Posterior cingulate gyrus (tissue), 11 donors: ENCODE data around the gene CELSR1.
A peak's percentile ranks its signal among the peaks of the same experiment; 100 is the strongest.
"Not testable (repeated sequence)": the region's sequence is repeated elsewhere in the genome, so short reads cannot be mapped to it uniquely, and the experiment has no call there.

Experiments
- DNase-seq, 10 donors: peaks; one replicate each; pipeline versions ENCODE4 v3.0.0 to v3.0.0-alpha.2; 2020 to 2021; ENCODE audit warnings: mixed read lengths in 3 of 10
- intact Hi-C: fragments of 100-400 bp; cut with DNase I; formaldehyde crosslinking; loops from one replicate; pipeline ENCODE4 v1.15.1; 2023

Gene CELSR1

GRCh38 chr22:46471901-46472721, 65.3 kb downstream of the CELSR1 start:
- intact Hi-C loops, result no loop called here
- DNase-seq, result peak in 3 of 10 donors; percentile 42 to 68 (median 67)

GRCh38 chr22:46471330-46471729, 66.1 kb downstream of the CELSR1 start:
- DNase-seq, result peak in 2 of 10 donors; percentile 4 to 16

GRCh38 chr22:46469711-46470110, 67.7 kb downstream of the CELSR1 start:
- intact Hi-C loops, result no loop called here
- no peak for DNase-seq

More at GRCh38 chr22:46471330-46471729, 66.1 kb downstream of the CELSR1 start:
- intact Hi-C loops, result not testable (repeated sequence)

GRCh38 chr22:46467006-46467405, 70.4 kb downstream of the CELSR1 start:
- no peak for DNase-seq
- intact Hi-C loops, result no loop called here

GRCh38 chr22:46466255-46466676, 71.2 kb downstream of the CELSR1 start:
- no peak for DNase-seq
- intact Hi-C loops, result no loop called here

- peak in 2 of 10 donors; percentile 45 to 51 for DNase-seq
- intact Hi-C loops, result no loop called here
These were observed 71.6 kb downstream of the CELSR1 start for GRCh38 chr22:46465793-46466192.

GRCh38 chr22:46465345-46465720, 72.1 kb downstream of the CELSR1 start:
- intact Hi-C loops, result no loop called here
- DNase-seq, result peak in 1 of 10 donors; percentile 74

- DNase-seq, result peak in 2 of 10 donors; percentile 22 to 62
- intact Hi-C loops, result no loop called here
These were observed 72.6 kb downstream of the CELSR1 start for GRCh38 chr22:46464701-46465344.

GRCh38 chr22:46464296-46464695, 73.1 kb downstream of the CELSR1 start:
- peak in 2 of 10 donors; percentile 40 to 52 for DNase-seq
- intact Hi-C loops, result no loop called here

- intact Hi-C loops, result no loop called here
- peak in 2 of 10 donors; percentile 69 to 80 for DNase-seq
These were observed 73.8 kb downstream of the CELSR1 start for GRCh38 chr22:46463435-46464227.

GRCh38 chr22:46462726-46463371, 74.6 kb downstream of the CELSR1 start:
- intact Hi-C loops, result no loop called here
- peak in 1 of 10 donors; percentile 43 for DNase-seq

GRCh38 chr22:46461566-46462180, 75.7 kb downstream of the CELSR1 start:
- peak in 2 of 10 donors; percentile 50 to 54 for DNase-seq
- intact Hi-C loops, result no loop called here

- peak in 1 of 10 donors; percentile 54 for DNase-seq
- intact Hi-C loops, result no loop called here
These were observed 76.6 kb downstream of the CELSR1 start for GRCh38 chr22:46460857-46461256.

- intact Hi-C loops, result no loop called here
- DNase-seq, result peak in 2 of 10 donors; percentile 47 to 70
These were observed 77.9 kb downstream of the CELSR1 start for GRCh38 chr22:46459347-46460065.

GRCh38 chr22:46458525-46458924, 78.9 kb downstream of the CELSR1 start:
- intact Hi-C loops, result no loop called here
- DNase-seq, result peak in 1 of 10 donors; percentile 59

GRCh38 chr22:46457502-46458488, 79.6 kb downstream of the CELSR1 start:
- intact Hi-C loops, result no loop called here
- peak in 2 of 10 donors; percentile 55 to 62 for DNase-seq

GRCh38 chr22:46456818-46457163, 80.6 kb downstream of the CELSR1 start:
- intact Hi-C loops, result no loop called here
- DNase-seq, result no peak

GRCh38 chr22:46455446-46455845, 82.0 kb downstream of the CELSR1 start:
- no peak for DNase-seq
- intact Hi-C loops, result no loop called here
